Measurements from ENCODE around the gene TERT. TPM values are rescaled to one million over a fixed set of nuclear protein-coding genes. Genes with fewer than 3 reads are reported as not detected.
A peak's percentile ranks its signal among the peaks of the same experiment; 100 is the strongest.

The TERT gene
- total and polyA plus RNA-seq, 12 donors: not detected

DNA sequence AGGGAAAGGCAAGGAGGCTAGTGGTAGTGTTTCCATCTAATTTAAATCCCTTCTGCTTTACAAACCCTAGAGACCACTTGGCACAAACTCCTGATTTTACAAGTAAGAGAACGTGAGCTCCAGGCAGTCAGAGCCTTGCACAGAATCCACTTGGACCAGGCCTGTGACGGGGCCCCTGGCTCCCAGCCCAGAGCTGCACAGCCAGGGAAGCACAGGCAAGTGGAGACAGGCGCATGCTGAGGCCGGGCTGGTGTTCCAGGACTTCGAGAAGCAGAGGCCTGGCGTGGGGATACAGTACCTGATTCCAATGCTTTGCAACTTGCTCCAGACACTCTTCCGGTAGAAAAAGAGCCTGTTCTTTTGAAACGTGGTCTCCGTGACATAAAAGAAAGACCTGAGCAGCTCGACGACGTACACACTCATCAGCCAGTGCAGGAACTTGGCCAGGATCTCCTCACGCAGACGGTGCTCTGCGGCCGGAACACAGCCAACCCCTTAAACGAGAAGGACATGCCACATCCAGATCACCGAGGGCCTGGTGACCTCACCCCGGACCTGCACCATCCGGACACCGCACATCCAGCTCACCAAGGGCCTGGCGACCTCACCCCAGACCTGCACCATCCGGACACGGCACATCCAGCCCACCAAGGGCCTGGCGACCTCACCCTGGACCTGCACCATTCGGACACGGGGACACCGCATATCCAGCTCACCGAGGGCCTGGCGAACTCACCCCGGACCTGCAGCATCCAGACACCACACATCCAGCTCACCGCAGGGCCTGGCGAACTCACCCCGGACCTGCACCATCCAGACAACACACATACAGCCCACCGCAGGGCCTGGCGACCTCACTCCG is 12.5 kb downstream of the TERT start:
- Histone ChIP-seq H3K4me3 (no peak overlapping the region), H3K27ac (no peak overlapping the region), H3K27me3 (no peaks in the 10 kb centered on the region), H3K36me3 (no peaks in the 10 kb centered on the region), H3K9me3 (peaks cover 0 to 16% (median 0%) of the 10 kb centered on the region in 11 donors), H3K4me1 (no peaks in the 10 kb centered on the region)
- TF ChIP-seq, protein P1, sequence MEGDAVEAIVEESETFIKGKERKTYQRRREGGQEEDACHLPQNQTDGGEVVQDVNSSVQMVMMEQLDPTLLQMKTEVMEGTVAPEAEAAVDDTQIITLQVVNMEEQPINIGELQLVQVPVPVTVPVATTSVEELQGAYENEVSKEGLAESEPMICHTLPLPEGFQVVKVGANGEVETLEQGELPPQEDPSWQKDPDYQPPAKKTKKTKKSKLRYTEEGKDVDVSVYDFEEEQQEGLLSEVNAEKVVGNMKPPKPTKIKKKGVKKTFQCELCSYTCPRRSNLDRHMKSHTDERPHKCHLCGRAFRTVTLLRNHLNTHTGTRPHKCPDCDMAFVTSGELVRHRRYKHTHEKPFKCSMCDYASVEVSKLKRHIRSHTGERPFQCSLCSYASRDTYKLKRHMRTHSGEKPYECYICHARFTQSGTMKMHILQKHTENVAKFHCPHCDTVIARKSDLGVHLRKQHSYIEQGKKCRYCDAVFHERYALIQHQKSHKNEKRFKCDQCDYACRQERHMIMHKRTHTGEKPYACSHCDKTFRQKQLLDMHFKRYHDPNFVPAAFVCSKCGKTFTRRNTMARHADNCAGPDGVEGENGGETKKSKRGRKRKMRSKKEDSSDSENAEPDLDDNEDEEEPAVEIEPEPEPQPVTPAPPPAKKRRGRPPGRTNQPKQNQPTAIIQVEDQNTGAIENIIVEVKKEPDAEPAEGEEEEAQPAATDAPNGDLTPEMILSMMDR (IDR thresholded peaks at IDR 0.05): no peak
- intact Hi-C loops (cut with DNase I): no loop called here
- 77 to 79% methylated on average over 37 of the region's 37 CpGs for WGBS, 2 donors
- DNase-seq: peak; percentile 41 to 65
- ATAC-seq: peak in 6 of 8 donors; percentile 46 to 88 (median 72)

DNA sequence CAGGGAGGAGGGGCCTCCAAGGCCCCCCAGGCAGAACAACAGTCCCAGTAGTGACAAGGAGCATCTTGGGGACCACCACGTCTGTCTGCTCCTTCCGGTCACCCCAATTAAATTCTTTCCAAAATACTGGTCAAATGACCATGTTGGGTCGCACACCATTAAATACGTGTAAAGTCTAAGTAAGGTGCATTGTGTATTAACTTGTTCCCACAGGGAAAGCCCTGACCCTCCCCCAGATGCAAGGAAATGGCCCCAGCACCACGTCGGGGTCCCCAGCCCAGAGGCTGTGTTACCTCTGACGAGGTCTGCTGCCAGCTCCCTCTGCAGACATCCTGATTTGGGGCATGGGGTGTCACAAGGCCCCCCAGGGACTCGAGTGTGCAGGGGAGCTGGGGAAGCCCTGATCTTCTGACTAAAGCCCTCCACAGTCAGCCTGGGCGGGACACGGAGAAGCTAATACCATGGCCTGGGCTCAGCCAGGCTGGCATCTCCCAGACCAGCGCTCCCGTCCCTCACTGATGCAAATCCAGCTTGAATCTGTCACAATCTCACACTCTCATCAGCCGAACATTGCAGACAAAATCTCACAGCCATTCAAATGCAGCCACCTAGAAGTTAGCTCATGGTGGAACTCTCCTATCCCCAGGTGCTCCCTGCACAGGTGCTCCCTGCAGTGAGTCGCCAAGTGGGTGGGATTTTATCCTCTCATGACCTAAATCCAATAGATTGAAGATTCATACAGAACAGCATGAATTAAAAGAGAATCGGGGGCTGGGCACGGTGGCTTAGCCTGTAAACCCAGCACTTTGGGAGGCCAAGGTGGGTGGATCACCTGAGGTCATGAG is 13.6 kb downstream of the TERT start:
- peaks cover 0 to 16% (median 0%) of the 10 kb centered on the region in 11 donors for H3K9me3 ChIP-seq
- TF ChIP-seq, protein P1 (IDR thresholded peaks at IDR 0.05): no peak
- H3K27me3 ChIP-seq: no peaks in the 10 kb centered on the region
- ATAC-seq (no peak), DNase-seq (no peak)
- 81 to 83% methylated on average over 16 of the region's 16 CpGs for WGBS, 2 donors
- intact Hi-C loops (cut with DNase I): no loop called here
- no peak overlapping the region for H3K27ac ChIP-seq
- no peak overlapping the region for H3K4me3 ChIP-seq
- no peaks in the 10 kb centered on the region for H3K36me3 ChIP-seq
- H3K4me1 ChIP-seq: no peaks in the 10 kb centered on the region

DNA sequence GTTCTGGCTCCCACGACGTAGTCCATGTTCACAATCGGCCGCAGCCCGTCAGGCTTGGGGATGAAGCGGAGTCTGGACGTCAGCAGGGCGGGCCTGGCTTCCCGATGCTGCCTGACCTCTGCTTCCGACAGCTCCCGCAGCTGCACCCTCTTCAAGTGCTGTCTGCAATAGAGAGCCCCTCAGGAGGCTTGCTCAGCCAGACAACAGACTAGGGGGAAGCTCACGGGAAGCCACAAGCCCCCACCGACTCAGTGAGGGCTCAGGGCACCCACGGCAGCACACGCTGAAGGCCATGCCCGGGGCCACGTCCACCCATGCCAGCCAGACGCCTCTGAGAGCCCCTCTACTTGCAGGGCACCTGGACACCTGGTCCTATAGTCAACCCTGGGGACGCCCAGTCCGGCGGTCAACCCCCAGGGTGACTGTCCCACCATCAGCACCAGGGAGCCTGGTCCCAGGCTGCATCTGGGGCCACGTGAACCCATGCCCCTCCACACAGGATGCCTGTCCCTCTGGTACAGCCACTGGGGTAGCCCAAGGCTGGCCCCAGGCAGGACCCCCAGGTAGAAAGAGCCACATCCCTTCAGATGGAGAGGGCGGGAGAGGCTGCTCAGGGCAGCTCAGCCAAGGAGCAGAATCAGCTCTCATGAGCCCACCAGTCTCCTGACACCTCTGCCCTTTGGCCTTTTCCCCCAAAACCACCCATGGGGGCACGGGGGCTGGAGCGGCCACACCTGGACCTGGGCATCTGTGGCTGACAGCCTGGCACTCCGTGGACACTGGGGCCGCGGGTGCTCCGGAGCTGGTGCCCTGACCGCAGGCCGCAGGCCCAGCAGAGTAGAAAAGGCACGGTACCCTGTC is 14.5 kb downstream of the TERT start:
- TF ChIP-seq, protein P1 (IDR thresholded peaks at IDR 0.05): no peak
- H3K4me1 ChIP-seq: no peaks in the 10 kb centered on the region
- no peaks in the 10 kb centered on the region for H3K27me3 ChIP-seq
- H3K27ac ChIP-seq: no peak overlapping the region
- 86 to 87% methylated on average over 32 of the region's 32 CpGs for WGBS, 2 donors
- no peak overlapping the region for H3K4me3 ChIP-seq
- DNase-seq: no peak
- peaks cover 0 to 16% (median 0%) of the 10 kb centered on the region in 11 donors for H3K9me3 ChIP-seq
- H3K36me3 ChIP-seq: no peaks in the 10 kb centered on the region
- peak in 1 of 8 donors; percentile 46 for ATAC-seq
- intact Hi-C loops (cut with DNase I): no loop called here

All from heart right ventricle (tissue), 16 donors.